Right kidney (tissue), 1 donor: Measurements from ENCODE around the gene WDFY3.
"Not testable (repeated sequence)": the region's sequence is repeated elsewhere in the genome, so short reads cannot be mapped to it uniquely, and the experiment has no call there.

Source experiments
- DNase-seq: peaks from one replicate; pipeline ENCODE4 v3.0.0-alpha.2; 2016

WDFY3 gene

DNA sequence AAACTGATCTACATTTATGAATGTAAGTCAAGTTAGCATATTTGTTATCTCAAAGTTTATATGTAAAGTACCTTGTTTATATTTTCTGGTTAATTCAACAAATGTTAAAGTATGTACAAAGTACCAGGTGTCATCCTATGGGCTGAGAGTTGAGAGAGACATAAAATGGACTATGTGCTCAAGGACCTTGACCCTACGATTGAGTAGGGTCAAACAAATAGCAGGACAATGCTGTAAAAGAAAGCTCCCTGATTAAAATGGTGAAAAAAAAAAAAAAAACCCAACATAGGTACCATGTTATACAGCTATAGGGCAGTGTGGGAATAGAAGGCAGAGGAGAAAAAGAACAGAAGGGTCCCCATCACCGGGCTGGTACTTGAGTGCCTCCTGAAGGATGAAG, 260.2 kb downstream of the WDFY3 start:
- no peak for DNase-seq

DNA sequence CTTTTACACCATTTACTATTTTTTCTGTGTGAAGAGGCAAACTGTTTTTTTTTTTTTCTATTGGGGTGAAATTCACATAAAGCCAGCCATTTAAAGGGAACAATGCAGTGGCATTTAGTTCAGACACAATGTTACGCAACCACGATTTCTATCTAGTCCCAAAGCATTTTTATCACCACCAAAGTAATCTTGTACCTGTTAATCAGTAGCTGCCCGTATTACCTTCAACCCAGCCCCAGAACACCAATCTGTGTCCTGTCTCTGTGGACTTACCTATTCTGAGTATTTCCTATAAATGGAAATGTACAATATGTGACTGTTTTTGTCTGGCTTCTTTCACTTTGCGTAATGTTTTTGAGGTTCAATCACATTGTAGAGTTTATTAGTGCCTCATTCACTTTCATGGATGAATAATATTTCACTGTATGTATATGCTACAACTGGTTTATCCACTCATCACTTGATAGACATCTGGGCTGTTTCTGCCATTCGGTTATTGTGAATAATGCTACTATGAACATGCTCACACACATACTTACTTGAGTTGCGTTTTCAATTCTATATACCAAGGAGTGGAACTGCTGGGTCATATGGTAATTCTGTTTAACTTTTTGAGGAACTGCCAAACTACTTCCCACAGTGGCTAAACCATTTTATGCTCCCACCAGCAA, 267.4 kb downstream of the WDFY3 start:
- DNase-seq, result no peak

DNA sequence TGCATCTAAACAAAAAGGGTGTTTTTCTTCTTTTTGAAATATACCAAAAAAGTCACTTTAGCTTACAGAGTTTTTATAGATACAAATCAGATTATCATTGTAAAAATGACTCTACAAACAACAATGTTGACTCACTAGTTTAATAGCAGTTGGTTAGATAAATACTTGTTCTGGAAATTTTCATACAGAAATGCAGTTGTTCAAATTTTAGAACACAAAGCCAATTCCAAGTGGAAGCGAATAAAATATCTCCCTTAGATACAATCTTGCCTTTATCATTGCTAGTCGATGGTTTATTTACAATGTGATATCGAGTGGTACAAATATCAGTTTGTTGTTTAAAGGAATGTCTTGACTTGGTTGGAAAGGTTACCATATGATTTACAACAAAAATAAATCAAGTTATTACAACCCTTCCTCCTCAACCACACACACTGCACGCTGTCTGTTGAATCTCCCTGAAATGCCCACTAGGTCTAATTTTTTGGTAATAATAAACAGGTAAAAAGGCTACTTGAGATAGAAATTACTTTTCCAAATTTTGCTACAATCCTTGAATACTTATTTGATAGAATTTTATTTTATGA, 268.8 kb downstream of the WDFY3 start:
- DNase-seq, result no peak

DNA sequence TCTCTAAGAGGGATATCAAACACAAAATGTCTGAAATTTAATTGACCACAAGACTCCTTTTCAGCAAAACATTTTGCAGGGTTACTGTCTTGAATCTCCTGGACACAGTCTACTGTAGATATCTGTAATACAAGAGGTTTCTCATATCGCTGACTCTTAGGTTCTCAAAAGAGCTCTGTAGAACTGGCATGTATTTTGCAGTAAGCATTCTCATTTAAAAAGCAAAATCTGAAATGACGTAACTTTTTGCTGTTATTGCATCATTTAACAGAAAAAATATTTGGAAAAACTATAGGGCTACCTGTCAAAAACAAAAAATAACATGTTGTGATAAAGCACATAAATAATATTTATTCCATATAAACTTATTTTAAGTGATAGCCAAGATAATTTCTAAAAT, 269.3 kb downstream of the WDFY3 start:
- no peak for DNase-seq

DNA sequence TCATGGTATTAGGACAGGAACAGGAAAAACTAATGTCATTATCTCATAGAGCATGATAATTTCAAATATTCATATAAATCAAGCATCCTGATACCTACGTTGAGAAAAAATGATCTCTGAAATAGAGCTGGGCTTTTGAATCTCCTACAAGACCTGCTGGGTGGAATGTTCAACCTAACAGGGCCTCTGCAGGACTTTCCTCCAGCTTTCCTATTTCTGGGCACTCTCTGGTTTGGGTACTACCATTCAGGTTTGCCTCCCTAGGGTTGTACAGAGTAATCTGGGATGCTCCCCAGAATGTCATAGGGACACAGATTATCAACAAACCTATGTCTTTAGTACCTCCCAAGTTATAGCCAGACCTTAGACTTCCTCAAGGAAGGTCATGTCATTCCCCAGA, 274.7 kb downstream of the WDFY3 start:
- DNase-seq, result no peak

DNA sequence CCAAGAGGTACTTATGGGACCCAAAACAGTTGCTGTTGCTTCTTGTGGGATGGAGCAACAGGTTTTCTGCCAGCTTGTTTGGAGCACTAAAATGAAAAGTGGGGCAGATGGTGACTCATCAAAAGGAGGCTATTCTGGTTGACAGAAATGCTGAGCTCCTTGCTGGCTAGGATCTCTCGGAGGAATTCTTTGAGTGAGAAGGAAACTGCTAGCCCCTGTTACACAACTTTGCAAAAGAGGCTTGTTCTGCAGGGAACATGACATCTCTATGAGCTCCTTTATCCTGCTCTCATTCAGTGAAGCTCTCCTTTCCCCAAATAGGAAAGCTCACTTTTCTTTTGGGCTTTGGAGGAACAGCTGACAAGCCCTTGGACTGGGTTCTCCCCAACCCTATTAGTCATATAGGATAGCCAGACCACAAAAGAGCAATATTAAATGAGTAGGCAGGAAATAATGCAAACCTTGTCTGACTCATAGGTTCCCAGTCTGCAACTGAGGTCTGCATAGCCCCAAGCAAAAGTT, 275.3 kb downstream of the WDFY3 start:
- no peak for DNase-seq

DNA sequence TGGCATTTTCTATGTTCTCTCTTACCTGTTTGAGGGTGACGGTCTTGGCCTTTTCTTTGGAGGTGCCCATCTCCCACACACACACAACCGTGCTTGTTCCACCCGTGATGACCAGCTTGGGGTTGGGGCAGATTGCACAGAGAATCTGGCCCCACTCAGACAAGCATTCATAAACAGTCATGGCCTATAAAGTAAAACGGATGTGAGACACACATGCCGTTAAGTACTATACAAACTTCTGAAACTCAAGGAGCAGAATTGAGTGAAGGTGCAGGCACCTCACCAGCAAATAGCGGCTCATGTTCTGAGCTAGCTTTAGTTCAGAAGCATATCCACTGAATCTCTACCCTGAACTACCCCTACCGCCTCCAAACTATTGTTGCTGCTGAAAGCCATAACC, 276.0 kb downstream of the WDFY3 start:
- no peak for DNase-seq

DNA sequence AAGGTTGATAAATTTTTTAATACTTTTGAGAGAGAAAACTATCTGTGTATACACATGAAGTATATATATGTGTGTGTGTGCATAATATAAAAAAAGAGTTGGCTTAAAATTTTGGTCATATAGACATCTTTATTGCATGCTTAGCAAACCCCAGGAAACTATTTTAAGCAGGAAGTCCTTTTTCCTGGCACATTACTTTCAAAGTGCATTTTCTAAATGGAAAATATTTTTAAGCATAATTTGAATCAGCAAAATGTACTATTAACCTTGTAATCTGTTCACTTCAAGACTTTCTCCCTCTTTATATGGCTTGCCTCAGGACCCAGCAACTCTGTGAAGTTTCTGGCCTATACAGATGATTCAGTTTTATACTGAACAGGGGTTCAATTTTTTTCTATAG, 277.3 kb downstream of the WDFY3 start:
- DNase-seq, result no peak

DNA sequence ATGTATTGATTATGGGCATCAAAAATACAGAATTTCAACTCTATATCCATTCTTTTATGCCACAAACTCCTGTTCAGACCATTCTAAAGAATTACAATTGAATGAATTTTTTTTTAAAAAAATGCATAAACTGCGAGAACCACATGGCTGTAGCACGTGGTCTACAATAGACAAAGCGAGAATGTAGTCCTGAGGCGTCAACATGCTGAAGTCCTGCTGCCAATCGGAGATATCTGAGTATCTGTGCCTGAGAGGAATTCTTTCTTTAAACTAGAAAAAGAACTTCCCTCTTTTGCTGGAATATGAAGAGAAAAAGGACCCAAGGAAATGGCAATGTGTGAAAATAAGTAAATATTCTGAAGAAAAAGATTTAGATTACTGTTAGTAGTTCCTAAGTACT, 277.9 kb downstream of the WDFY3 start:
- no peak for DNase-seq

DNA sequence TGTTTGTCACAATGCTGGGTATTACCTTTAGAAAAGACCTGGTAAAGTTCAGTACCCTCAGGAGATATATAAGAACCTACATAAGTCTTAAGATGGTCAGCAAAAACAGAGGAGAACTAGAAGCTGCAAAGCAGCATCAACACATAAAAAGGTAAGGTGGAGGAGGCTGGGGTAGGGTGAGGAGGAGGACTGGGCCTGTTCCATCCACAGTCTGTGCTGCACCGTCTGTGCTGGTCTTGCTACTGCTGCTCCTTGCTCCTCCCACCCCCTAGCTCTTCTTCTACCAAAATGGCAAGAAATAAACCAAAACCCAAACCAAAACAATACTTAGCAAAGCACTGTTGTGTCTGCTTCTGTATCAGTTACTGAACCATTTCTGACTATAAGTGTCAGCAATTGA, 281.4 kb downstream of the WDFY3 start:
- no peak for DNase-seq

DNA sequence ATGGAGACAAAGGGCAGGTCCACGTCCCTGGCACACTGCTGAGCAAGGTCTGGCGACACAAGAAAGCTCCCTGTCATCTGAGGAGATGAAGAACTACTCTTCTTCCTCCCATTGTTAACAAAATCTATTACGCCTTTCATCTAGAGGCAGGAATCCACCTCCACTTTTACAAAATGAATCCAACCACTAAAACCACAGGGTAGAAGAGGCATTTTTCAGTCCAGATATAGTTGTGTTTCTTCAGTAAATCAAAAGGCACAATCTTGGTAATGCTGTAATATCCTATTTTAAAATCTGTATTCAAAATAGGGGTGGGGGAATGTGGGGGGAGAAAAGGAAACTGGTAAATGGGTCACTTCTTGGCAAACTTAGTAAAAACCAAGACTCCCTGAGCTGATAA, 282.1 kb downstream of the WDFY3 start:
- no peak for DNase-seq

DNA sequence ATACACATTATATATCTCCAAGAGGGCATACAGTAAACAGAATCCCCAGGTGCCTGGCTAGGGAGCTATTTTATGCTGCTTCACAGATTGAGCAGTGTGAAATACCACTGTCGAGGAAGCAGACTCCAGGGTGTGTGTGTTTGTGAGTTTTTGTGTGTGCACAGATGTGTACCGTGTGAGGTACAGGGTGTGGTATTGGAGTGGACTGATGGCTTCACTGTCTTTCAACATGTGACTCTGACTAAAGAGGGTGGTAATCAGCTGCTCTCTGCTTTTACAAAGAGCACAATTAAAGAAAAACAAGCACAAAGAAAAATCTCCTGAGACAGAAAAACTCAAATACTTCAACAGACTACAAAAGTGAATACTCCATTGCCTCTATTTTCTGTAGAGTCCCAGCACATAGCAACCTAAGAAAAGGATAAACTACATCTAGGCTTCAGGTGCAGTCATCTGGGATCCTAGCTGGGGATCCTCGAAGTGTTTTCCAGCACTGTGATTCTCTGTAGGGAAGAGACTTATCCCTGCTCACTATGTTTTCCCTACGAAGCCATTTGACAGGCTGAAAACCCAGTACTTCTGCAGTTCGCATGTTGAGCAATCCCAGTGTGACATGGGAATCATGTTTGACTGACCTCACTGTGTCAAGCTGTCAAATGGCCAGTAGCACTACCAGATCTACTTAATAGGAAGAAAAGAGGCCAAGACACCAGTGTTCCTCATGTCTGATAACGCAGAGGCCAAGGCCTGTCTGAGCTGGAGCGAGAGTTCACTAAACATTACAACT, 283.2 kb downstream of the WDFY3 start:
- no peak for DNase-seq

DNA sequence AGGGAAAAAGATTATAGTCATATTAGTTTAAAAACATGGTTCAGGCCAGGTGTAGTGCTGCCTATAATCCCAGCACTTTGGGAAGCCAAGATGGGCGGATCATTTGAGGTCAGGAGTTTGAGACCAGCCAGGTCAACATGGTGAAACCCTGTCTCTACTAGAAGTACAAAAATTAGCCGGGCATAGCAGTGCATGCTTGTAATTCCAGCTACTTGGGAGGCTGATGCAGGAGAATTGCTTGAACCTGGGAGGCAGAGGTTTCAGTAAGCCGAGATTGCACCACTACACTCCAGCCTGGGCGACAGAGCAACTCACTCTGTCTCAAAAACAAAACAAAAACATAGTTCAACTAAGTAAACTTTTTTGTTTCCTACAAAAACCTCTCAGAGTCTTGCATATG, 283.8 kb downstream of the WDFY3 start:
- not testable (repeated sequence) for DNase-seq

DNA sequence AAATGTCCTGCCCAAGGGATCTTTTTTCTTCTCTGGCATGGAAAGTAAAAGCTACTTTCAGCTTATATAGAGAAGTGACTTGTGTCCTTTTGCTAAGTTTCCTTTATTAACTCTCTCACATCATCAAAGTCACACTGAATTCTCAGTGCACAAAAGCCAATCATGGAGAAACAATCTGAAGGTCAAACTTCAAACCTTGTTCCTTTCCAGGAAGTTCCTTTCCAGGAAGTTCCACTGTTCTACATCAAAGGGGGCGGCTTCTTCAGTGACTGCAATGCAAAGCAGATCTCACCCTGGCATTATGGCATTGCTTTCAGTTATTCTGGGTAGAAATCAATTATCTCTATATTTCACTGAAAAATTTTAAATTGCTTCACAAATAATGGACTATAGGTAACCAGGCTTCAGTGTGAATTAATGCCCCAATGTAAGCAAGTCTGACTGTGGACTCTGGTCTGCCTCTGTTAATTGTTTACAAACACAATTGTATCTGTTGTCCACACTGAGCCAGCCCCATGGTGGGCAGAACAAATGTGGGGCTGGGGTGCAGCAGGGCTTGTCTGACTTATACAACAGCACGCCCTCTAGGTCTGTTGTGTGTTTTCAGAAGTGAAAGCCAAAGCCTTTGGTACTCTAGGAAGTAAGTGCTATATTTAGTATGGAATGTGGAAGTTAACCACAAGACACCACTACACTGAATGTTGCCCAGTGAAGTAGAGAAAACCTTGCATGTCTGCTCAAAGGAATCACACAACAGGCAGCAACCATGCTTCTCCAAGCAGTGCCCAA, 284.8 kb downstream of the WDFY3 start:
- DNase-seq, result peak; percentile 4

DNA sequence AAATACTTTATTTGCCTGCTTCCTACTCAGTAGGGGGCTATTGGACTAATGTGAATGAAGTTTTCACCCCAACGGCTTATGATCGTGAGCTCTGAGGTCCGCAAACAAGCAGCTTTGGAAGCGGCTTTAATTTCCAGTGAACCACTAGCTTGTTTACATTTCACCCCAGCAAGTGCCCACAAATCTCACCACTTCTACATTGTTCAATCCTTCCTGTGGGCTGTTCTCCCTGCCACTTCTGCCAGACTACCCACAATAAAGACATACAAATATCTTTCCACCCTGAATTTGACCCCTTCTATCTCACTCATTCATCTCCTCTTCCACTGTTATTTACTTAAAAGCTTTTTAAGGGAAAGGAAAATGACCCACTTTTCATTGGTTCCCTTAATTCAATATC, 285.5 kb downstream of the WDFY3 start:
- no peak for DNase-seq

DNA sequence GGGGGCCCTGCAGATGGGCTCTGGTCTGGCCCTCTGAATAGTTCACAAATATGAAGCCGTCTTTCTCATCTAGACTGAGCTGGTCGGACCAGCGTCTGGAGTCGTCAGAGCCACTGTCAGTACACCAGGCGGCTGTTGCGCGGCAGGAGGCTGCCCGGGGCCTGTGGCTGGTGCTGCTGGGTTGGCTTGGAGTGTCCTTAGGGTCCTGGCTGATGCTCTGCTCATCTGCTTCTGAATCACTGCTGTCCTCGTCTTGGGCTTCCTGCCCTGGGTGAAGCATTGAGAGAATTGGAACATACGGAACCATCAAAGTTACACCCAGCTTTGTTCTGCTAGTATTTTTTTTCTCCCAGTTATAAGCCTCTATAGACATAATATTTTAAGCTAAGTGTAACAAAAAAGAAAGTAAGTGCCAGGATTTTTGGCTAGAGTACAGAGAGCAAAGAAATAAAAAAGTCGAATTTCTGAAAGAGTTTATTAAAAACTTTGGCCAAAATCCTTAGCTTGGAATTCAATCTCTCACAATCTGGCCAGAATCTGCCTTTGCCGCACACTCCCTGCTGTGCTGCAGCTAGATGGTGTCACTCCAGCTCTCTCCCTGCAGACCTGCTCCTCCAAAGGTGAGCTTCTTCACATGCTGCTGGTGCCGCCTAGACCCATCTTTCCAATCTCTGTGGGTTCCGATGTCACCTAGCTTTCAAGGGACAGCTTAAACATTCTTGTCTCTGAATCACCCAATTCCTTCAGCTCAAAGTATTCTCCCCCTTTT, 287.3 kb downstream of the WDFY3 start:
- DNase-seq, result no peak

DNA sequence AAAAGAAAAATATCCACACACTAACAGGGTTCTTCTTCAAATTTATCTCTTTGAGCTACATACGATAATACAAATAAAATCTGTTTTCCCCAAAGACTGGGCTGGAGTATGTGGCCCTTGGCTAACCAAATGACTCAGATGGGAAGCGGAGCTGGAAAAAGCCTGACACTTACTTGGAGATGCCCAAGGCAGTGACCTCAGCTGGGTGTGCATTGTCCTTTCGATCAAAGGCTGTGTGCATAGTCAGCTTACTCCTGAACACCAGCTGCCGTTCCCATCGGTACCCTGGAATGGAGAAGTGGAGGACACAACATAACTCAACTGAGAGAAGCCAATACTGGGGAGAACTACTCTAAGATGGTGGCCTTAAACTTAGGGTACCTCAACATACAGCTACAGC, 288.5 kb downstream of the WDFY3 start:
- no peak for DNase-seq

DNA sequence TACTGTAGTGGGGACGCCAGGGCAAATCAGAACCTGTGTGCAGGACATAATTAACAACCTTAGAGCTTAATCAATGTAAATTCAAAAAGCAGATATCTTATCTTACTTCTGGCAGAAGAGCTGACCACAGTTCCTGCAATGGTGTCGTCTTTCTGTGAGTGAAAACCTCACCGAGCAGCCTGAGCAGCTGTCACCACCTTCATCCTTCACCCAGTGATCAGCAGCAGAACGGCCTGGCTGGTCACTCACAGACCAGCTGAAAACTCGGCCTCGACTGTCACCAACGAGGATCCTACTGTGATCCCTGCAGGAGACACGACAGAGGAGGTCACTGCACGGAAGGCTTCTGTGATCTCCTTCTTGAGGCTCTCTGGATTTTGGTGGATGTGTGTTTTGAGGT, 289.4 kb downstream of the WDFY3 start:
- no peak for DNase-seq

DNA sequence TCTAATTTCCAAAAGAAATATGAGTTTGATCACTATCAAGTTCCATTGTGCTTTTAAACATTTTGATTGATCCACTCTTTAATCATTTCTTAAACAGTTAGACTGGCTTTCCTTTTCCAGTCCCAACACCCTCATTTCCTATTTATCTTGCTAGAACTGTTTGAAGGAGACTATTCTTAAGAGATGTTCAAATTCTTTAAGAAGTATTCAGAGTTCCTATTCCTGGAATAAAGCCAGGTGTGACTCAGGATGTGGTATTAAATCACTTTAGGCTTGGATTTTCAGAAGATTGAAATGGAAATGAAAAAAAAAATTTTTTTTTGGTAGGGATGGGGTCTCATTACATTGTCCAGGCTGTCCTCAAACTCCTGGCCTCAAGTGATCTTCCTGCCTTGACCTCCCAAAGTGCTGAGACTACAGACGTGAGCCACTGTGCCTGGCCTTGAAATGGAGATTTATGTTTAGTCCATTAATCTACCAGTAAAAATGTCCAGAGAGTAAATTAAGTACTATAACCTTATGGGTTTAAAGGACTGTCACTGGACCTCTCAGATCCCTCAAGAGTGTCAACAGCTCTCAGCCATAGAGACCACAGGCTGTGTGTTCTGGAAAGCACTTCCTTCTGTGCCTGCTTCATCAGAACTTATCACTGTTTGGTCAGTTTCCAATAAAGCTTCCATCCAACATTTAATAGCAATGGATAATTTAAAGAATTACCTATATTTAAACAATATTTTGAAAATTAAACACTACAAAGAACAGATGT, 292.8 kb downstream of the WDFY3 start:
- peak; percentile 11 for DNase-seq

DNA sequence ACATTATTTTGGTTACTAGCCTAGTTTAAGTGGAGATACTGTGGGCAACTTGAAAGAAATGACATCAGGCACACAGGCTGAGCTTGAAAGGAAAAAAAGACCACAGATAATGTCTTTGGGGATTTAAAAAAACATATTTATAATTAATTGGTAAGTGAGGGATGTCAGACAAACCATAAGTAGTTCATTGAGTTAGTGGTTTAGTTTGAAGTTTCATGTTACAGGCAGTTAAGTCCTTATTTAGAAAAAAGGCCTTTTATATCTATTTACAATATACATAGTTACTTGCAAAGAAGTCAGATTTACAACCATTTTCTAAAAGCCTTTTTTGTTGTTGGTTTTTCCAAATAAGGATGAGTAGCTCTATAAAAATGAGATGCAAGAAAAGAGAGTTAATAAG, 294.3 kb downstream of the WDFY3 start:
- no peak for DNase-seq

DNA sequence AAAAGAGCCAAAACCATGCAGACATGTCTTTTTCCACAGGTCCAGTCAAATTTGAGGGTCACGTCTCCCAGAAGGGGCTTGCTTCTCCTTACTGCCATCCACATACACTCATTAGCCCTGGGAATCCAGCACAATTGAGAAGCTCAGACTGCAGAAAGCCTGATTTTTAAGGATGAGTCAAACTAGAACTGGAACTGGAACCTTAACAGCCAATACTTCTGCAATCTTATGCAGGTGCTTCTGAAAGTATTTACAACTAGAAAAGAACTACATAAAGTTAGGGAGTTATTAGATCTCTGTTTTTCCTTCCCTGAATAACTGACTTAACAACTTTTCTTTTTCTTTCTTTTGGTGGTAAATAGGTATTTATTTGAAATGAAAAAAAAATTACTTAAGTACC, 297.3 kb downstream of the WDFY3 start:
- no peak for DNase-seq
